GM19239 (cell line): ENCODE measurements around the gene SDCCAG8.

Experiments
- DNase-seq: peaks from one replicate; pipeline ENCODE4 v3.0.0; 2011; ENCODE audit warnings: low spot score; ENCODE audit not compliant: insufficient read length
- FAIRE-seq: peaks from 2 replicates; lab custom pipeline; 2011; peaks lifted over from hg19 to GRCh38; lab: Jason Lieb, UNC

SDCCAG8 gene

DNA sequence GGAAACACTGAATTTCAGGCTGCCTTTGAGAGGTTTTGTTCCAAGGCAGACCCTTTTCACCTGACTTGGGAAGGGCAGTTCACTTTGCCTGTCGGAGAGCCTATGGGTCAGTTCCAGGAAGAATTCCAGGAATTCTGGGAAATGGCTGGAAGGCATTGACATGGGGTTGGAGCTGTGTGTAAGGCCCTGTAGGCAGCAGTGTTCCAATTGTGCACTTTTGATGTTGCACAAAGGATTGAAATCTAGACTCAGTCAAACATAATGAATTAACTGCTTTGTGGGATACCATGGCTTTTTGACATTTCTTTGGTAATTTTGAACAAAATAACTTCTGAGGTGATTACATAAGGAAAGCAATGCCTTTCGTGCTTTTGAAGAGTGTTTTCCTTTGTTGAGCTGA, 184.6 kb downstream of the SDCCAG8 start:
- FAIRE-seq (no peak), DNase-seq (no peak)

DNA sequence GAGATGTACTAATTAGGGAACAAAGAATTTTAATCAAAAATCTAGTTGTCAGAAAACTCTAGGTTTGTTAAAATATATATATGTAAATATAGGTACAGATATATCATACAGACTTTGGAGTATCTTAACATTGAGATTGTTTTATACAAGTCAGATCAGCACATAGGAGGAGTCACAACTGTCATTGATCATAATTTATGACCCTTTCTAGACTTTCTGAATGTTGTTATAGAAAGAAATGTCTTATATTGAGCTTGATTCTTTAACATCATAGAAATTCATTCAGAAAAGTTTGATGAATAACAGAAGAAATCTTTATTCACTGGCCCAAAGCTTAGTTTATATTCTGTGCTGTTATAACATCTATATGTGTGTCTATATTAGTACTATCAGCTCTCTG, 185.8 kb downstream of the SDCCAG8 start:
- DNase-seq (no peak), FAIRE-seq (no peak)

GRCh38 chr1:243443557-243443956, 187.7 kb downstream of the SDCCAG8 start:
- DNase-seq (no peak), FAIRE-seq (peak; percentile 73)

GRCh38 chr1:243447347-243447746, 191.5 kb downstream of the SDCCAG8 start:
- DNase-seq (no peak), FAIRE-seq (no peak)

DNA sequence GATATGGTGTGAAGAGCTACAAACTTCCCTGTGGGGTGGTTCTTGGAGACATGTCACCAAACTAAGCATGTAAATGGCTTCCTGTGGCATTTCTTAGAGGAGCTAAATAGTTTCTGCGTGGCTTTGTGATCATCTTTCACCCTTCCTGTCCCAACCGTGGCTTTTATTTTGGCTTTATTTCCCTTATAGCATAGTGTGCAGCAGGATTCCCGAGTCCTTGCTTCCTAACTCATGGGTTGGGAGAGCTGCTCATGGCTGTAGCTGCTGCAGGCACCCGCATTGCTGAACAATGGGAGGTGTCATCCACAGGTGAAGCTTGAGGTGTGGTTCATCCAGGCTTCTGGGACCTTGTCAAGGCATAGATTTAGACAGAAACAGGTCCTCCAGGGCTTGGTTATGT, 192.0 kb downstream of the SDCCAG8 start:
- FAIRE-seq: no peak

DNA sequence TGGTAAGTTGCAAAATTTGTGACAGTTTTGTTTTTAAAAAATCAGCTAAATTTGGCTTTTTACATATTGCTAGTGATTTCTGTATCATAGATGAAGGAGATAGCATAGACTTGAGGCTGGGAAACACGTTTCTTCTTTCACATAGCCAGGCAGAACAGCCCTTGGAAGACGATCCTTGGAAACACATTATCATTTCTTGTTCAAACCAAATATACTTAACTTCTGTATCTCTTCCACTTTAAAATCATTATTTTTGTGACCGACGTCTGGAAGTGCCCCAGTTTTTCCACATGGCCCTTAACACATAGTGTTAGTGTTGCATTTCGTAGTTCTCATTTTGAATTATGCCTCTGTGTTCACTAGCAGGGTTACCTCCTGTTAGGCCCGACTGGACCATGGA, 193.5 kb downstream of the SDCCAG8 start:
- DNase-seq (no peak), FAIRE-seq (no peak)

More for the DNA sequence above, 192.0 kb downstream of the SDCCAG8 start:
- no peak for DNase-seq

DNA sequence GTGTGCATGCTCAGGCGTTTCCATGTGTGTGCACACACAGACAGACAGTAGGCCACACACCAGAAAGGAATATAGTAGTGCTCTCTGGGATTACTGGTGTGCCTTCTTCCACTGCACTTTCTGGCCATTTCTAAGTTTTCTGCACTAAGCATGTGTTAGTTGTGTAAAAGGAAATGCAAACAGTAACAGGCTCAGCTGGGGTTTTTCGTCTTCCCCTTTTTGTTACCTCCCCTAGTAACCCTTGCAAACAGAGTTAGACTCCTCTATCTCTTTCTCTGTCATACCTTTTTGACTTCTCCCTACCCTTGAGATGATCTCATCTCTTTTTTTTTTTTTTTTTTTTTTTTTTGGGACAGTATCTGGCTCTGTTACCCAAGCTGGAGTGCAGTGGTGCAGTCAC, 196.3 kb downstream of the SDCCAG8 start:
- DNase-seq: no peak
- no peak for FAIRE-seq

DNA sequence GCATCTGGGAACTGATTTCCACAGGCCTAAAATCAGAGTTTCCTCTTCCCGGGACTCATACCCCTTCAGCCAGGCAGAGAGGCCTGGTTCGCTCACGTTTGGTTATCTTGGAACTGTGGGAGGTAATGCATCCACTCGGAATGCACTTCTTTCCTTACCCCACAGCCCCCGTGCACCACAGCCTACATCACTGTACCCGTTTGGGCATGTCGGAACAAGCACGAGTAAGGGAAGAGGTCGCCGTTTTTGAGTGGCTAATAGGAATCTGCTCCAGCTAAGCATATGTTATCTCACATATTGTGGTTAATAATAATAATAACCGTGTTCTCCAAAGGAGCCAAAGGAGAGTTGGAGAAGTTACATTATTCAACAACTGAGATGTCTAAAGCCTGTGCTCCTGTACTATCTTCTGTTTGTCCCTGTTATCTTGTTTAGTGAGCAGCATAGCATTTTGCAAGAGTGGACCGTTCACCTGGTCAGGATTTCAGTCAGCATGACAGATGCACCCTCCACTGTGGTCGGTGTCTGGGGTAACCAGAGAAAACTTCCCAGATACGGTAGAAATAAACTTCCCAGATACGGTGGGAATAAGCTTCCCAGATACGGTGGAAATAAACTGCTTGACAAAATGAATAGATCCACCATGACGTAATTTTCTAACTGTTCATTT, 198.6 kb downstream of the SDCCAG8 start:
- DNase-seq: no peak
- FAIRE-seq: no peak

GRCh38 chr1:243455760-243456651, 200.2 kb downstream of the SDCCAG8 start:
- FAIRE-seq (no peak), DNase-seq (no peak)

DNA sequence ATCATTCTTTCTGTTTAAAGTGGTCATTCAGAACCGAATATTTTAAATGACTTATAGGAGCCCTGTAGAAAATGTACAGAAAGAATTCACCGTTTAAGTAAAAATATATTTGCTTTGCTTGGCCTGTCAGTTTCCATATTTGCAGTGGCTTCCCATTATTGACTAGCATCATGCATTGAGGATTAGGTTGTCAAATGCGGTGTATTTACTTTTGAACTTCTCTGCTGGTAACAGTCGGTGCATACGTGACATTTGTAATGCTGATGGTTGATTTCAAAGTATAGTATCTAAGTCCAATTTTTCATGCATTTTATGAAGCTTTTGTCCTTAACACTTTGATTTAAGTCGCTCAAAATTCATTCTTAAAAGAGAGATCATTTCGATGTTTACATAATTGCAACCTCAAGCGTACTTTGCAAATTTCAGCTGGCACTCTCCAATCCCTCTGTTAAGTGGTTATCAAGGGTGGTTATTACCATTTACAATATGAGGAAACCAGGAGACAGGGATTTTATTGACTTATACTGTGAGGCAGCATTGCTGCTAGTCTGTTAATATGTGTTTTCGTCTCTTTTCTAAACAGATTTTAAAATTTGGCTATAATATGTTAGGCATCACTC, 201.6 kb downstream of the SDCCAG8 start:
- FAIRE-seq (no peak), DNase-seq (no peak)

- DNase-seq (no peak), FAIRE-seq (no peak)
Measured at GRCh38 chr1:243459059-243459458, 203.2 kb downstream of the SDCCAG8 start.

DNA sequence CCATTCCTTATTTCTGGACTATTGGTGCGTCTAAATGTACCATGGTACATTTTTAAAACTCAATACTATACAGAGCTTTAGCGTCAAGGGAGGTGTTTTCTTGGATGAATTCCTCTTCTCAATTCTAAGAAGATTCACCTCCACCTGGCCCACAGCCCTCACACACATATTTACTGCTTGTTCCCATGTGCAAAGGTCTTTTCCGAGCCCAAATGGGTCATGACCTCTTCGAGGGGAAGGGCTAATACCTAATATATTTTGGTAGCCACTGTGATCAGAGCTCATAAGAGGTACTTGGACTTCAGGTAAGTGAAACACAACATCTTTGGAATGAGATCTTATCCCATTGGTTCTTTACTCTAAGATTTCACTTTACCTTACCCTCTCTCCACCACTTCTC, 205.9 kb downstream of the SDCCAG8 start:
- DNase-seq: no peak
- FAIRE-seq: no peak

GRCh38 chr1:243462929-243463697, 207.3 kb downstream of the SDCCAG8 start:
- DNase-seq (no peak), FAIRE-seq (no peak)

- DNase-seq (no peak), FAIRE-seq (no peak)
Measured at GRCh38 chr1:243465081-243465480, 209.2 kb downstream of the SDCCAG8 start.

DNA sequence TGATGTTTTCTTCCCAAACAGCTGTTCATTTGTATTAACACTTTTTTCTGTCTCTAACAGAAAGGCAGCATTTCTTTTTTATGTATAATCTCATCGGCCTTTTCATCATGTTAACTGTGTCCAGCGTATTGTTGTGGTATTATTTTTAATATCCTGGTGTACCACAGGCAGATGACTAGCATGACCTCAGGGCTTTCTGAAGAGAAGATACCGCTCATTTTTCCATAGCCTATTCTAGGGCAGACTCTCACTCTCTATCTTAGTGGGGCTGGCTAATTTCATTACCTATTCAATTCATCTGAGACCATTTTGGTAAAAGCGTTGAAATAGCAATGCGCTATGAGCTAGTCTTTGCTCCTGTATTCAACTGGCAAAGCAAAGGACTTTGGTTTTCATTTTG, 209.9 kb downstream of the SDCCAG8 start:
- no peak for DNase-seq
- no peak for FAIRE-seq

DNA sequence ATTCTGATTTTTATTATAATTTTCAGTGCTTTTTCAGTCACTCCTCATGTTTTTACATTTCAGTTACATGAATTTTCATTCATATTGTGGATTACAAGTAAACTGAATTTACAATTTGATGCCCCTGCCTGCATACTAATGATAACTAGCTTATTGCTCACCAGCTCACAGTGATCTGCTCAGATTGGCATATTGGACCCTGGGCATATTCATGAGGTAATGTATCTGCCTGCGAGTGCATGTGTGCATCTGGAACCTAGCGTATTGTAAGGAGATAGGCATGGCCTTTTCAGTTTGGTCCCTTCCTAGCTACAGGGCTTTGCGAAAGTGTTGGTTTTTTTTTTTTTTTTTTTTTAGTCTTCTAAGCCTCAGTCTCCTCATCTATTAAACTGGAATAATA, 213.7 kb downstream of the SDCCAG8 start:
- FAIRE-seq (no peak), DNase-seq (no peak)

- FAIRE-seq: no peak
- no peak for DNase-seq
Measured at GRCh38 chr1:243470502-243470901, 214.7 kb downstream of the SDCCAG8 start.

GRCh38 chr1:243471026-243471685, 215.3 kb downstream of the SDCCAG8 start:
- no peak for FAIRE-seq
- no peak for DNase-seq

DNA sequence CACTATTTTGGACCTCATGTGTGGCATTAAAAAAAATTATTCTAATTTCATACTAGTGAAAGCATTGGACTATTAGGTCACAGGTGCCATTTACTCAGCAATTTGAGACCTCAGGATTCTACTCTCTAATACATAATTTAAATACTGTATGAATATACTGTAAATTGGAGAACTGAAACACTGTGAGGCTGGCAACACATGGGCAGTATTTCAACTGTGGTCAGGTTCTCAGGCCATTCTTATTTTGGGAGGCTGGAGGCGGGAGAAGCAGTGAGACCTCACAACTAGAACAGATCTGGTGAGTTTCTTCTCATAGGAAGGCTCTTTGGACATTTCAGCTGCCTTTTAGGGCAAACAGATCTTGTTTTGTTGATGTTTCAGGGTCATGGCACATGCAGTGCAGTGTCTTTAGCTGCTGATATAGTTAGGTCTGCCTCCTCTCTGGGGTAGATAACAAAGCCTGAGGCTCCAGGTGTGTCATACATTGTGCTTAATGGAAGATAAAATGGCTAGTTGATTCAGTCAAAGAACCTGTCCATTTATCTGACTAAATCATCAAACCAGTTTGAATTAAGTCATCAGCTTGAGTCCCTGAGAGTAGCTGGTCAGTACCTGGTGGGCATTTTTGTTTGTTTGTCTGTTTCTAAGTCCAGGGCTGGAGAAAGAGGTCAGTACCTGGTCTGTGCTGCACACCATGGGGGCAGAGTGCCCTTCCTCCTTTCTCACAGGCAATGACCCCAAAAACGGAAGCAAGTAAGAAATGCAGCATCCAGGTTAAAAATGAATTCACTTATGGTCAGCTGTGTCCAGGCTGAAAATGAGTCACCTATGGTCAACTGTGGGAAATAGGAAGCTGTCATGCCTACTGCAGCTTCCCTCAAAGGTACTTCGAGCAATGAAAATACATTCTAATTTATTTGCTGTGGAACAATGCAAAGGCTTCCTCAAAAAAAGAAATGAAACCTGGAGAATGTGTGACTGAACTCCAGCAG, 216.2 kb downstream of the SDCCAG8 start:
- DNase-seq: no peak
- peak; percentile 58 for FAIRE-seq
